Measurements from ENCODE around the gene RIN1.
A peak's percentile ranks its signal among the peaks of the same experiment; 100 is the strongest.
"Not testable (repeated sequence)": the region's sequence is repeated elsewhere in the genome, so short reads cannot be mapped to it uniquely, and the experiment has no call there.

The RIN1 gene

DNA sequence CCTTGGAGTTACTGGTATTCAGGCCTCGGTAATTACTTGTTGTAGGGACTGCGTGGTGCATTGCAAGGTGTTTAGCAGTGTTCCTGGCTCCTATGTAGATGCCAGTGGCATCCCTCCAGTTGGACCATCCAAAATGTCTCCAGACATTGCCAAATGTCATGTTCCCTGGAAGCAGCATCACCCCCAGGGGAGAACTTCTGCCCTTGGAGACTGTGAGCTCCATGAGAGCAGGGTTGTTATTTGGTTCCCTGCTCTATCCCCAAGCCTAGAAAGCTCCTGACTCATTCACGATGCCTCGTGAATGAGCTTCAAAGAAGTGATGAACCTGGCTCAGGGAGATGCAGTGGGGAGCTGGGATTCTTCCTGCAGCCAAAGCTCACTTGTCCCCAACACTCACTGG, 14.6 kb downstream of the RIN1 start:
- DNase-seq (ENCODE audit: low read depth in 2 of 3, low spot score in 2 of 3): no peak

DNA sequence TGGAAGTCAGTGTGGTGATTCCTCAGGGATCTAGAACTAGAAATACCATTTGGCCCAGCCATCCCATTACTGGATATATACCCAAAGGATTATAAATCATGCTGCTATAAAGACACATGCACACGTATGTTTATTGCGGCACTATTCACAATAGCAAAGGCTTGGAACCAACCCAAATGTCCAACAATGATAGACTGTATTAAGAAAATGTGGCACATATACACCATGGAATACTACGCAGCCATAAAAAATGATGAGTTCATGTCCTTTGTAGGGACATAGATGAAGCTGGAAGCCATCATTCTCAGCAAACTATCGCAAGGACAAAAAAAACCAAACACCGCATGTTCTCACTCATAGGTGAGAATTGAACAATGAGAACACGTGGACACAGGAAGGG, 15.5 kb downstream of the RIN1 start:
- DNase-seq (ENCODE audit: low read depth in 2 of 3, low spot score in 2 of 3): not testable (repeated sequence)

- not testable (repeated sequence) for DNase-seq (ENCODE audit: low read depth in 2 of 3, low spot score in 2 of 3)
Observed at GRCh38 chr11:66320289-66320688, 15.9 kb downstream of the RIN1 start.

DNA sequence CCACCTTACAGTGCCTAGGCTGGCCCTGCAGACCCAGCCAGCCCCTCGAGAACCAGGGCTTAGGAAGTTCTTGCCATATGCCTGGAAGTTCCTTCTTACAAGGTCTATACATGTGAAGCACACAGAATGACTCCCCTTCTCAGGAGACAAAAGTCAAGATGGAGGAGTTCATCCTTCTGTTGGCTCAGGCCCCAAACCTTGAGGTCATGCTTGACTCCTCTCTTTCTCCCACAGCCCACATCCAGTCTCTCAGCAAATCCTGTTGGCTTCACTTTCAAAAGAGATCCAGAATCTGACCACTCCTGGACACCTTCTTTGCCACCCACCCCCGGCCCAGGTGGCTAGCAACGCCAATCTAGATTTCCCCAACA, 17.6 kb downstream of the RIN1 start:
- DNase-seq (ENCODE audit: low read depth in 2 of 3, low spot score in 2 of 3): no peak

DNA sequence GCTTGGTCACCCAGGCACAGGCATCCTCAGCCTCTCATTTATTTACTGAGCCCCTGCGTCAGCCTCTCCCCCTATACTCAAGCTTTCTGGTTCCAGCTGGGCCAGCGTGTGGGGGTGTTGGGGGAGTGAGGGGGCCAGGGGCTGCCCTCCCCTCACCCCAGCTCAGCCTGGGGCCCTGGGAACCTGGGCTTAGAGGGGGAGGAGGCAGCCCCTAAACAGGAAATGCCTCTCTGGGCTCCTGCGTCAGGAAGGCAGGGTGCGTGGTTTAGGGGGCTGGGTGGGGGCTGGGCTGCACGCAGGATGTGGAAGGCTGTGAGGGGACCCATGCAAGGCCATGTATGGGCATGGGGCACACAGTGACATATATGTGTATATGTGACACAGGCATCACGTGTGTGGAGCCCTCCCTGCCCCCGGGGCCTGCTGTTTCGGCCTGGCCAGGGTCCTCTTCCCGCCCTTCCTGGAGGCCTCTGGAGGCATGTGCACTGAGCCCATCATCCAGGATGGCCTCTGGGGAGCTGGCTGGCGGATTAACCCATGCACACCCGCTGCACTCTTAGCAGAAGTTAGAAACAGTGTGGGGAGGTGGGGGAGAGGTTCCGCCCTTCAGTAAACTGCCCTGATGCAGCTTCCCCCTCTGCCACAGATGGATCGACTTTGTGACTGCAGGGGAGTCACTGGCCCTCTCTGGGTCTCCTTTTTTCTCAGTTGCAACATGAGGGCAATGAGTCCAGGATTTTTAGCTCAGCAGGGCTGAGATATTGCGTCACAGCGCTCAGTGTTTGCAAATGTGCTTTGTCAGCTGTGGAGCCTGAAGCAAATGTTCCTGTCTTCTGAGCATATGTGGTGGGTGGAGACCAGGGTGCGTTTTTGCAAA, 18.3 kb downstream of the RIN1 start:
- no peak for DNase-seq (ENCODE audit: low read depth in 2 of 3, low spot score in 2 of 3)

- DNase-seq (ENCODE audit: low read depth in 2 of 3, low spot score in 2 of 3): peak in 1 of 3 experiments; percentile 30
Observed at GRCh38 chr11:66317322-66317722, 18.9 kb downstream of the RIN1 start.

GRCh38 chr11:66316849-66317251, 19.4 kb downstream of the RIN1 start, which contains the start of gene CD248:
Gene CD248 (minus strand): TSS chr11:66317044. CDS start chr11:66317027, 17 bp downstream.
- no peak for DNase-seq (ENCODE audit: low read depth in 2 of 3, low spot score in 2 of 3)

DNA sequence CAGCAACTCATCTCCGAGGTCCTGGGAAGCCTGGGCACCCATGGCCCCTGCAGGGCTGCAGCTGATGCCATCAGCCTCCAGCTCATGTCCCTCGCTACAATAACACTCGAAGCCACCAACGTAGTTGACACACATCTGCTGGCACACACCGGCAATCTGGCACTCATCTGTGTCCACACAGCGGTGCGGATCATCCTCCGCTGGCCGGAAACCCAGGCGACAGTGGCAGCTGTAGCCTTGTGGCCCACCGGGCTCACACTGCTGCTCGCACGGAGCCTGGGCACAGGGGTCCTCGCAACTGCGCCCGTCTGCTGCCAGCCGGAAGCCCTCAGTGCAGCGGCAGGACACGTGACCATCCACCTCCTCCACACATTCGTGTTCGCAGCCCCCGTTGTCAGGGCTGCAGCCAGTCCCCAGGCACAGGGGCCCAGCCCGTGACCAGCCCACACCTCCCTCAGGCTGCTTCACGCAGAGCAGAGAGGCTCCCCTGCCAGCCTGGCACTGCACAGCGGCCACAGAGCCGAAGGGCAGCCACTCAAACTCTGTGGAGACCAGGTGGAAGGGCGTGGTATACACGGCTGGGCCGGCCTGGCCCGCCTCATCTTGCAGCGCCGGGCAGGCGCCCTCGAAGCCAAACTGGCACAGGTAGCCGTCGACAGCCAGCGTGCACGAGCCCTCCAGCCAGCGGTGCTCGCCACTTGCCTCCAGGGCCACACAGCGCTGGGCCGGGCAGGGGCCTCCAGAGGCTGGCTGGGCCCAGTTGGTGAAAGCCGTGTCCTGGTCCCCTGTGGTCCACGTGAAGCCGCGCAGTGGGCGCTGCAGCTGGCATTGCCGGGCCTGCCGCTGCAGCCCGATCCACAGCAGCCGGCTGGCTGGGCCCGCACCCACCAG, 20.1 kb downstream of the RIN1 start:
- DNase-seq (ENCODE audit: low read depth in 2 of 3, low spot score in 2 of 3): no peak

- no peak for DNase-seq (ENCODE audit: low read depth in 2 of 3, low spot score in 2 of 3)
Observed at GRCh38 chr11:66315498-66315885, 20.7 kb downstream of the RIN1 start.

GRCh38 chr11:66314561-66315497, 21.4 kb downstream of the RIN1 start:
- no peak for DNase-seq (ENCODE audit: low read depth in 2 of 3, low spot score in 2 of 3)

DNA sequence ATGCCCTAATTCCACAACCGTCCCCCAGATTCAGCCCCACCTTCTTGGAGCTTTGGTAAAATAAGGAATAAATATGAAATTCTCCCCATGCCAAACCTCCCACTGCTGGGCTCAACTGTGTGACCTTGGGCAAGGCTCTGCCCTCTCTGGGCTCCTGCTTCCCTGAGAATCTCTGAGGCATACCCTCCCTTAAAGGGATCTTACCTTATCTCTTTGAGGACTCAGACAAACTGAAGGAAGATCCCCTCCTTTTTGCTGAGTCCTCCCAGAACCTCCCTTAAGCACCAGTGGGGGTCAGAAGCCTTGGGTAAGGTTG, 22.1 kb downstream of the RIN1 start:
- no peak for DNase-seq (ENCODE audit: low read depth in 2 of 3, low spot score in 2 of 3)

DNA sequence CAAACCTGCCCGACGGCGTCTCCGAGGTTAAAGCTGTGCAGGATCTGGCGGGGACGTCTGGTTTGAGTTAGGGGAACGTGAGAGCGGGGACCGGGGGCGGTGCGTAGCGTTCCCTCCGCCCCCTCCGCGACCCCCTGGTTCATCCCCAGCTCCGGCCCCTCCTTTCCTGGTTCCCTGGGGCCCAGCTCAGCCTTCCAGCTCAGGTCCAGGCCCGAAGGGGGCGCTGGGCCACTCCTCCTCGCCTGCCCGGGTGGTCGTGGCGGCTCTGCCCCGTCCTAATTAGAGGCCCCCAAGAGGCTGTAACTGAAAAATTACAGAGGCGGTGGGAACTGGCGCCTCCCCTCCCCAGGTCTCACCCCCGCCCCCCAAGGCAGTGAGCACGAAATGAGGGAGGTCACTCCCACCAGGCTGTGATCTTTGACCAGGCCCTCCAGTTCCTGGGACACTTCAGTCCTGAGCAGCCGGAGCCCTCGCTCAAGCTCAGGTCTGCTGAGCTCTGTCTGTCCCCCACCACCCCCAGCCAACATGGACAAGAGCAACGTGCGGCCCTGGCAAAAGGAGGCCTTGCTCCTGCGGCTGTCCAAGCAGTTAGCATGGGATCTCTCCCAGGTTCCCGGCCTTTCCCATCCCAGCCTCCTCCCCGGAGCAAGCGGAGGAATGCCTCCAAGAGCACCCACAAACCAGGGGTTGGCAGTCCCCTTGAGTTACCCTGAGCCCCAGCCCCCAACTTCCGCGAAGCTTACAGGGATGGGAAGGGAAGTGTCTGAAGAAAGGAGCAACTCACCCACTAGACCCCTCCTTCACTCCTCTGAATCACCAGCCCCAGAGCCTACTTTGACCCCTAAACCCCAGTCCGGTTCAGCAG, 22.7 kb downstream of the RIN1 start:
- DNase-seq (ENCODE audit: low read depth in 2 of 3, low spot score in 2 of 3): no peak

DNA sequence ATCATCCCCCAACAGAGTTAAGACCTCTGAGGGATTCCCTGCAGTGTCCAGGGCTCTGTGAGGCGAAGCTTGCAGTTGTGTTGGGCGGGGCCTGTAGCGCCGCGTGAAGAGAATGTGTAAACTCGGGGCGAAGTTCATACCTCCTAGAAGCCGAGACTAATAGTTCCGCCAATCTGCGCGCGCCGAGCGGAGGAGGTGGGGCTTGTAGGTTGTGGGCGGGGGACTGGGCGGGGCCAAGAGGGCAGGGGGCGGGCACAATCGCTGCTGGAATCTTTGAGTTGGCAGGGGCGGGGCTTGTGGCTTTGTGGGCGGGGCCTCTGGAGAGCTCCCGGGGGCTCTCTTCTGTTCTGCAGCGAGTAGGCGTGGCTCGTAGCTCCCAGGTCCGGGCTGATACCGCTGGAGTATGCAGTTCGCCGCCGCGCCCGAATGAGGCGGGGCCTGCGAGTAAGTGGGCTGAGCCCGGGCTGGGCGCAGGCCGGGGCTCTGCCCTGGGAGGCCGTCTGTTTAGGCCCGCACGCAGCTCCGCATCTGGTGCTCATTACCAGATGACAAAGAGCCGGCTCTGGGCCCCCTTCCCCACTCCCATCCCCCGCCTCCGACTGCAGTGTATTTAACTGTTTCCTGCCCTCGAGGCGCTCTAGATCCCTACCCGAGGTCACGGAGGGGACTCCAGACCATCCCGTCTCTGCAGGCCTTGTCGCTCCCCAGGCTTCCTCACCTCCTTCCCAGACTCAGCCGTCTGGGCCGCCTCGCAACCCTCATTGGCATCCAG, 23.5 kb downstream of the RIN1 start:
- DNase-seq (ENCODE audit: low read depth in 2 of 3, low spot score in 2 of 3): peak; percentile 88 to 100 (median 100)

GRCh38 chr11:66311965-66312548, 24.2 kb downstream of the RIN1 start:
- peak; percentile 91 to 96 (median 95) for DNase-seq (ENCODE audit: low read depth in 2 of 3, low spot score in 2 of 3)

GRCh38 chr11:66311470-66311964, 24.7 kb downstream of the RIN1 start:
- no peak for DNase-seq (ENCODE audit: low read depth in 2 of 3, low spot score in 2 of 3)

GRCh38 chr11:66310803-66311440, 25.3 kb downstream of the RIN1 start:
- DNase-seq (ENCODE audit: low read depth in 2 of 3, low spot score in 2 of 3): not testable (repeated sequence)

GRCh38 chr11:66310324-66310723, 25.9 kb downstream of the RIN1 start:
- DNase-seq (ENCODE audit: low read depth in 2 of 3, low spot score in 2 of 3): no peak

DNA sequence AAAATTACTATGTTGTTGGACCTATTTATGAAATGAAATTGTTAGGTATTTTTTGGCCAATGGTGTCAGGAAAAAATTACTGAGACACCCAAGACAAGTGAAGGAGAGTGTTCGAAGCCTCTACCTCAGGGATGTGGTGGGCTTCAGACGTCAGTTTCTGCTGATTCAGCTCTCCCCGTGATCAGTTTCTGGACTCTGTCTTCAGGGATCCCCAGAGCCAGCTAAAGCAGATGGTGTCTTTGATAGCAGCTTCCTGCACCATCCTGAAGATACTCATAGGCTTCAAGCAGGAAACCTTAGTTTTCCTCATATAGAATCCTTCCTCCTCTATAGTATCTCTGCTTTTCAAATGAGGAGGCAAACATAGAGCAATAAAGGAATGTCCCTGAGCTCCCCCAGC, 26.8 kb downstream of the RIN1 start:
- DNase-seq (ENCODE audit: low read depth in 2 of 3, low spot score in 2 of 3): no peak

Data from activated CD8-positive, alpha-beta memory T cell treated with anti-CD3 and anti-CD28 coated beads for 48 hours (primary cell).